Suprapubic skin (tissue), 4 donors: ENCODE data around the gene PRDM12. TPM values are rescaled to one million over a fixed set of nuclear protein-coding genes. Genes with fewer than 3 reads are reported as not detected.

Experiments
- DNase-seq, 2 donors: peaks; one replicate each; pipeline ENCODE4 v3.0.0-alpha.2; 2019; ENCODE audit warnings: low spot score in 2 of 2
- H3K27ac ChIP-seq: fragments of 200-600 bp; sonication (generic); one replicate; pipeline ENCODE4 v1.5.1; 2019
- H3K27me3 ChIP-seq: fragments of 200-600 bp; sonication (generic); one replicate; pipeline ENCODE4 v1.5.1; 2019
- H3K36me3 ChIP-seq: fragments of 200-600 bp; sonication (generic); one replicate; pipeline ENCODE4 v1.5.1; 2019
- H3K4me1 ChIP-seq: fragments of 200-600 bp; sonication (generic); one replicate; pipeline ENCODE4 v1.5.1; 2019
- H3K4me3 ChIP-seq: fragments of 200-600 bp; sonication (generic); one replicate; pipeline ENCODE4 v1.5.1; 2019; ENCODE audit warnings: mild to moderate bottlenecking
- H3K9me3 ChIP-seq: fragments of 200-600 bp; sonication (generic); one replicate; pipeline ENCODE4 v1.5.1; 2019
- CTCF ChIP-seq, 2 donors: fragments of 200-600 bp in 1 of 2; fragments of 450-650 bp in 1 of 2; sonication (generic) in 1 of 2; IDR thresholded peaks; one replicate each; pipeline ENCODE4 v1.5.1; 2016 to 2019; ENCODE audit warnings: antibody characterized with exemption in 2 of 2, mild to moderate bottlenecking in 1 of 2, moderate library complexity in 1 of 2
- EP300 ChIP-seq: sonication (generic); formaldehyde crosslinking; IDR thresholded peaks from one replicate; pipeline ENCODE4 v1.6.1; 2017; ENCODE audit warnings: antibody characterized with exemption
- POLR2A ChIP-seq, 2 donors: fragments of 450-650 bp; IDR thresholded peaks; one replicate each; pipeline ENCODE4 v1.6.1; 2017; ENCODE audit warnings: antibody characterized with exemption in 2 of 2, mild to moderate bottlenecking in 2 of 2, moderate library complexity in 2 of 2
- POLR2AphosphoS5 ChIP-seq, 3 donors: sonication (generic); formaldehyde crosslinking; IDR thresholded peaks; one replicate each; pipeline ENCODE4 v1.6.1; 2017; ENCODE audit warnings: antibody characterized with exemption in 3 of 3
- WGBS: methylation state at CpG from one replicate; pipeline ENCODE4 v1.1.5; 2018; 5-methylcytosine and 5-hydroxymethylcytosine counted together
- total RNA-seq, 4 donors: library from RNA; depleted of rRNA; stranded (reverse); fragments of >200 nt; gene quantifications; one replicate each; pipeline ENCODE4 v1.1.0, GENCODE V29; 2016

Gene PRDM12
- total RNA-seq, 4 donors from 2014 or later = not detected

DNA sequence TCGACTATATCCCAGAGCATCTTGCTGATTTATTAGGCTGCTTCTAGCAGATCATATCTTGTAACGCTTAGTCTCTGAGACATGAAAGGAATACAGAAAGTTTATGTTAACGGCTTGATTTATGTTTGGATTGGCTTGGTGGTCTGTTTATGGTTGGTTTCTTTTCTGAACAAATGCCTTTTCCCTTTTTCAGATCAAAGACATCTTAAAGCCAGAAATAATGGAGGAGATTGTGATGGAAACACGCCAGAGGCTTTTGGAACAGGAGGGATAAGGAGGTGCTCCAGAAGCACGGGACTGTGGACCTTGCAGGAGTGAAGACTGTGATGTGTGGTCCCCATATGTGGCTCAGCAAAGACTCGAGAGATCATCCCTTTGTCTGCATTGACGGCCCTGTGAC, 39.1 kb downstream of the PRDM12 start:
- no peaks in the 10 kb centered on the region for H3K27me3 ChIP-seq
- peaks cover 69% of the 10 kb centered on the region for H3K36me3 ChIP-seq
- TF ChIP-seq POLR2AphosphoS5 (IDR thresholded peaks at IDR 0.05) (no peak), EP300 (no peak), CTCF (IDR thresholded peaks at IDR 0.05) (no peak), POLR2A (IDR thresholded peaks at IDR 0.05) (no peak)
- peaks cover 6% of the 10 kb centered on the region for H3K4me1 ChIP-seq
- no peak for DNase-seq
- no peak overlapping the region for H3K27ac ChIP-seq
- WGBS = 68% methylated on average over 7 of the region's 7 CpGs
- no peaks in the 10 kb centered on the region for H3K9me3 ChIP-seq
- no peak overlapping the region for H3K4me3 ChIP-seq

DNA sequence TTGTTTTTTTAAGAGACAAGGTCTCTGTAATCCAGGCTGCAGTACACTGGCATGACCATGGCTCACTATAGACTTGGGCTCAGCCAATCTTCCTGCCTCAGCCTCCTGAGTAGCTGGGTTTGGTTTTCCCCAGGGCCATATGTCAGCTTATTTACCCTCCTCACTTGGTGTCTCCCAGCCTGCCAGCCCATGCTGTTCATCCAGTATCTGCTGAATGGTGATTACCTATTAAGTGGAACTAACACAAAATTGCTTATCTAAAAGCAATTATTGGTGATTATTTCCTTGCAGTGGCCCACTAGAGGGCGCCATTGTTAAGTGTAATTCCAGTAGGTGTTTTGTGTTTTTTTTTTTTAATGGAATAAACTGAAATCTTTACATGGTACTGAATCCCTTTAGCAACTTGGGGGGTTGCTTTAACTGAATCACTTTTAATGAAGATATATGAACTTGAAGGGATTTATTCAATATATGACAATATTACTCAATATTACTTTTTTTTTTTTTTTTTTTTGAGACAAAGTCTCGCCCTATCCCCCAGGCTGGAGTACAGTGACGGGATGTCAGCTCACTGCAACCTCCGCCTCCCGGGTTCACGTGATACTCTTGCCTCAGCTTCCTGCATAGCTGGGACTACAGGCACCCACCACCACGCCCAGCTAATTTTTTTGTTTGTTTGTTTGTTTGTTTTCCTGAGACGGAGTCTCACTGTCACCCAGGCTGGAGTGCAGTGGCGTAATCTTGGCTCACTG, 43.0 kb downstream of the PRDM12 start:
- no peak overlapping the region for H3K4me3 ChIP-seq
- H3K36me3 ChIP-seq = peaks cover 32% of the 10 kb centered on the region
- H3K27me3 ChIP-seq = no peaks in the 10 kb centered on the region
- H3K27ac ChIP-seq = no peak overlapping the region
- H3K9me3 ChIP-seq = no peaks in the 10 kb centered on the region
- WGBS = 52% methylated on average over 9 of the region's 9 CpGs
- TF ChIP-seq POLR2AphosphoS5 (IDR thresholded peaks at IDR 0.05) = no peak
- peak; percentile 61 to 87 for TF ChIP-seq CTCF (IDR thresholded peaks at IDR 0.05)
- DNase-seq = peak; percentile 75 to 86
- peaks cover 3% of the 10 kb centered on the region for H3K4me1 ChIP-seq

- TF ChIP-seq POLR2AphosphoS5 (IDR thresholded peaks at IDR 0.05) = no peak
- no peak for TF ChIP-seq EP300
- TF ChIP-seq CTCF (IDR thresholded peaks at IDR 0.05) = no peak
- TF ChIP-seq POLR2A (IDR thresholded peaks at IDR 0.05) = no peak
These were observed 46.5 kb downstream of the PRDM12 start for GRCh38 chr9:130710822-130711352.

GRCh38 chr9:130711469-130711868, 47.1 kb downstream of the PRDM12 start:
- Histone ChIP-seq H3K4me1 (peaks cover 34% of the 10 kb centered on the region), H3K9me3 (no peaks in the 10 kb centered on the region), H3K27me3 (no peaks in the 10 kb centered on the region), H3K27ac (no peak overlapping the region), H3K4me3 (no peak overlapping the region), H3K36me3 (no peaks in the 10 kb centered on the region)
- DNase-seq = no peak
- no peak for TF ChIP-seq CTCF (IDR thresholded peaks at IDR 0.05)
- no peak for TF ChIP-seq EP300
- no peak for TF ChIP-seq POLR2AphosphoS5 (IDR thresholded peaks at IDR 0.05)
- no peak for TF ChIP-seq POLR2A (IDR thresholded peaks at IDR 0.05)
- WGBS = 78% methylated on average over 8 of the region's 8 CpGs

More at GRCh38 chr9:130710822-130711352, 46.5 kb downstream of the PRDM12 start:
- Histone ChIP-seq H3K27ac (no peak overlapping the region), H3K27me3 (no peaks in the 10 kb centered on the region), H3K4me1 (peaks cover 29% of the 10 kb centered on the region), H3K9me3 (no peaks in the 10 kb centered on the region), H3K36me3 (no peaks in the 10 kb centered on the region), H3K4me3 (no peak overlapping the region)
- 94% methylated on average over 8 of the region's 8 CpGs for WGBS
- no peak for DNase-seq

DNA sequence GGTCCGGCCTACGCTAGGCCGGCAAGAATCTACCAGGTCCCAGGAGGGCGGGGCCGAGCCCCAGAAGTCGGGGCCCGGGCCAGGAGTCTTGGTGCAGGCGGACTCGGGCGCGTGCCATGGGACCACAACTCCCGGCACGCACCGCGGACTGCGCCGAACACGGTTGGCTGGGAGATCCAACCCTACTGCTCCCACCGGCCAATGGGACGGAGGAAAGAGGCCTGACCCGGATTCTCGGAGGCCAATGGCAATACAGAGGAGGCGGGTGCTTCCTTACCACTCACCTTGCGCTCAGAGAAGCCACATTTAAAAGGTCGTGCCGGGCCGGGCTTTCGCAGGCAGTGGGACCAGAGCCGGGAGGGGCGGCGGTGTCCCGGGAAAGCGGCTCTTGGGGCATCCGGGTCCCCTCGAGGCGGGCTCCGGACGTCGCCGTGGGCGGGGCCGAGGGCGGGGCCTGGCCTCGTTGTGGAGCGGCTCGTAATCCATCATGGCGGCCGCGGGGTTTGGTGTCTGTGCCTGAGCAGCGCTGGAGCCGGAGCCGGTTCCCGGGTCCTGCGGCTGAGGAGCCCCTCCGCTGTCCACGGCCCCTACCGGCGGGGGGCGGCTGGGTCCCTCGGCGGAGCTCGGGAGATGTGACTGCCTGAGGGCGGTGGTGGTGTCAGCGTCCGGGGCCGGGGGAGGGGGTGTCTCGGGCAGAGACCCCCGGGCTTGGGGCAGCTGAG, 48.3 kb downstream of the PRDM12 start:
- 1% methylated on average over 35 of the region's 68 CpGs for WGBS
- peak overlapping the region; percentile 94 for H3K4me3 ChIP-seq
- no peaks in the 10 kb centered on the region for H3K27me3 ChIP-seq
- TF ChIP-seq POLR2AphosphoS5 (IDR thresholded peaks at IDR 0.05) = peak in 1 of 3 donors; percentile 65
- TF ChIP-seq CTCF (IDR thresholded peaks at IDR 0.05) = no peak
- TF ChIP-seq POLR2A (IDR thresholded peaks at IDR 0.05) = peak in 1 of 2 donors; percentile 67
- no peak for TF ChIP-seq EP300
- H3K27ac ChIP-seq = peak overlapping the region; percentile 98
- no peaks in the 10 kb centered on the region for H3K36me3 ChIP-seq
- H3K9me3 ChIP-seq = no peaks in the 10 kb centered on the region
- peaks cover 39% of the 10 kb centered on the region for H3K4me1 ChIP-seq
- DNase-seq = peak; percentile 99
